Astrocyte (in vitro differentiated cells and primary cell): Measurements from ENCODE around the gene SLC38A10. TPM values are rescaled to one million over a fixed set of nuclear protein-coding genes. Genes with fewer than 3 reads are reported as not detected.

ENCODE experiments used
- DNase-seq: peaks from one replicate; pipeline ENCODE4 v3.0.0-alpha.2; 2010; ENCODE audit warnings: low read depth
- FAIRE-seq: peaks from 2 replicates; lab custom pipeline; 2011; peaks lifted over from hg19 to GRCh38; lab: Jason Lieb, UNC
- H2AFZ ChIP-seq: 2 replicates; pipeline ENCODE4 v1.6.0; 2012; ENCODE audit warnings: low read depth, low read length, inconsistent platforms
- H3K27ac ChIP-seq: 2 replicates; pipeline ENCODE4 v1.5.1; 2011; ENCODE audit warnings: low read depth, low read length, inconsistent platforms
- H3K27me3 ChIP-seq: 2 replicates; pipeline ENCODE4 v1.6.0; 2011; ENCODE audit warnings: low read length, inconsistent platforms; ENCODE audit not compliant: insufficient read depth
- H3K36me3 ChIP-seq: 2 replicates; pipeline ENCODE4 v1.5.1; 2011; ENCODE audit warnings: low read length, inconsistent platforms; ENCODE audit not compliant: insufficient read depth
- H3K4me1 ChIP-seq: 2 replicates; pipeline ENCODE4 v1.5.1; 2011; ENCODE audit warnings: low read length, inconsistent platforms; ENCODE audit not compliant: insufficient read depth
- H3K4me2 ChIP-seq: 2 replicates; pipeline ENCODE4 v1.6.0; 2012; ENCODE audit warnings: low read length, inconsistent platforms
- H3K4me3 ChIP-seq: 2 replicates; pipeline ENCODE4 v1.5.1; 2011; ENCODE audit warnings: low read depth, mild to moderate bottlenecking, low read length, inconsistent platforms; ENCODE audit not compliant: insufficient read depth
- H3K79me2 ChIP-seq: 2 replicates; pipeline ENCODE4 v1.6.0; 2012; ENCODE audit warnings: mild to moderate bottlenecking, low read length, inconsistent platforms; ENCODE audit not compliant: insufficient read depth
- H3K9ac ChIP-seq: 2 replicates; pipeline ENCODE4 v1.6.0; 2012; ENCODE audit warnings: mild to moderate bottlenecking, low read length, inconsistent platforms
- H3K9me3 ChIP-seq: 2 replicates; pipeline ENCODE4 v1.5.1; 2012; ENCODE audit warnings: low read depth, mild to moderate bottlenecking, low read length, inconsistent platforms; ENCODE audit not compliant: insufficient read depth
- H4K20me1 ChIP-seq: 2 replicates; pipeline ENCODE4 v1.6.0; 2012; ENCODE audit warnings: low read length, inconsistent platforms; ENCODE audit not compliant: insufficient read depth
- H3K27ac Mint-ChIP-seq: one replicate; pipeline ENCODE4 v1.8.0; 2021; ENCODE audit warnings: mild to moderate bottlenecking, mixed read lengths; ENCODE audit not compliant: unreplicated experiment
- H3K27me3 Mint-ChIP-seq: one replicate; pipeline ENCODE4 v1.8.0; 2021; ENCODE audit warnings: low read depth, mixed read lengths; ENCODE audit not compliant: unreplicated experiment
- H3K36me3 Mint-ChIP-seq: one replicate; pipeline ENCODE4 v1.8.0; 2021; ENCODE audit warnings: low read depth, mixed read lengths; ENCODE audit not compliant: unreplicated experiment
- H3K4me1 Mint-ChIP-seq: one replicate; pipeline ENCODE4 v1.8.0; 2021; ENCODE audit warnings: low read depth, mixed read lengths; ENCODE audit not compliant: unreplicated experiment
- H3K4me3 Mint-ChIP-seq: one replicate; pipeline ENCODE4 v1.8.0; 2021; ENCODE audit warnings: mild to moderate bottlenecking, moderate library complexity, mixed read lengths; ENCODE audit not compliant: unreplicated experiment
- H3K9me3 Mint-ChIP-seq: one replicate; pipeline ENCODE4 v1.8.0; 2021; ENCODE audit warnings: mild to moderate bottlenecking, mixed read lengths; ENCODE audit not compliant: unreplicated experiment
- CTCF ChIP-seq: IDR thresholded peaks from 2 replicates; pipeline ENCODE4 v1.5.1; 2011; ENCODE audit warnings: low read depth, mild to moderate bottlenecking, inconsistent platforms, low read length, moderate library complexity; ENCODE audit not compliant: insufficient read depth
- EZH2 ChIP-seq: IDR thresholded peaks from 2 replicates; pipeline ENCODE4 v1.6.1; 2012; ENCODE audit warnings: mild to moderate bottlenecking, low read length, inconsistent platforms; ENCODE audit not compliant: insufficient read depth
- total RNA-seq: library from RNA; stranded (reverse); gene quantifications from 2 replicates; pipeline ENCODE4 v1.2.1, GENCODE V29; 2021

Gene SLC38A10
- total RNA-seq, 1 donor from 2014 or later, result 71.4 TPM

- peaks cover 17% of the 10 kb centered on the region for H3K4me1 ChIP-seq
- Mint-ChIP-seq H3K27me3 (peaks cover 5% of the 10 kb centered on the region), H3K9me3 (no peaks in the 10 kb centered on the region), H3K4me1 (no peaks in the 10 kb centered on the region), H3K4me3 (no peak overlapping the region), H3K27ac (no peak overlapping the region), H3K36me3 (peaks cover 8% of the 10 kb centered on the region)
- H3K79me2 ChIP-seq, result peaks cover 12% of the 10 kb centered on the region
- no peak overlapping the region for H2AFZ ChIP-seq
- DNase-seq, result no peak
- H3K9ac ChIP-seq, result no peak overlapping the region
- H3K27ac ChIP-seq, result no peak overlapping the region
- no peak for TF ChIP-seq EZH2
- no peak for TF ChIP-seq CTCF
- H3K36me3 ChIP-seq, result no peaks in the 10 kb centered on the region
- no peak overlapping the region for H3K4me2 ChIP-seq
- no peaks in the 10 kb centered on the region for H3K9me3 ChIP-seq
- H4K20me1 ChIP-seq, result peaks cover 10% of the 10 kb centered on the region
- H3K27me3 ChIP-seq, result no peaks in the 10 kb centered on the region
- no peak for FAIRE-seq
- no peak overlapping the region for H3K4me3 ChIP-seq
Observed at GRCh38 chr17:81219476-81220180, 75.5 kb downstream of the SLC38A10 start.

GRCh38 chr17:81218991-81219390 lies 76.1 kb downstream of the SLC38A10 start:
- H3K36me3 Mint-ChIP-seq, result peaks cover 8% of the 10 kb centered on the region
- no peak for TF ChIP-seq EZH2
- TF ChIP-seq CTCF, result no peak
- no peak for DNase-seq
- Histone ChIP-seq H3K4me1 (peaks cover 17% of the 10 kb centered on the region), H3K79me2 (peaks cover 12% of the 10 kb centered on the region), H2AFZ (no peak overlapping the region), H3K9ac (no peak overlapping the region), H3K9me3 (no peaks in the 10 kb centered on the region), H4K20me1 (peaks cover 10% of the 10 kb centered on the region), H3K27me3 (no peaks in the 10 kb centered on the region), H3K27ac (no peak overlapping the region), H3K4me3 (no peak overlapping the region), H3K36me3 (no peaks in the 10 kb centered on the region), H3K4me2 (no peak overlapping the region)
- peaks cover 4% of the 10 kb centered on the region for H3K27me3 Mint-ChIP-seq
- H3K4me1 Mint-ChIP-seq, result no peaks in the 10 kb centered on the region
- H3K27ac Mint-ChIP-seq, result no peak overlapping the region
- FAIRE-seq, result no peak
- no peak overlapping the region for H3K4me3 Mint-ChIP-seq
- no peaks in the 10 kb centered on the region for H3K9me3 Mint-ChIP-seq

GRCh38 chr17:81218459-81218858 lies 76.6 kb downstream of the SLC38A10 start:
- H3K4me1 Mint-ChIP-seq, result no peaks in the 10 kb centered on the region
- H3K9me3 ChIP-seq, result no peaks in the 10 kb centered on the region
- TF ChIP-seq EZH2 (no peak), CTCF (no peak)

More at GRCh38 chr17:81218459-81218858, 76.6 kb downstream of the SLC38A10 start:
- no peak overlapping the region for H3K9ac ChIP-seq
- H3K36me3 ChIP-seq, result no peaks in the 10 kb centered on the region
- Mint-ChIP-seq H3K27ac (no peak overlapping the region), H3K4me3 (no peak overlapping the region), H3K9me3 (no peaks in the 10 kb centered on the region), H3K27me3 (no peaks in the 10 kb centered on the region), H3K36me3 (peaks cover 8% of the 10 kb centered on the region)
- H3K4me2 ChIP-seq, result no peak overlapping the region
- H3K4me3 ChIP-seq, result no peak overlapping the region
- no peaks in the 10 kb centered on the region for H3K27me3 ChIP-seq
- DNase-seq, result no peak
- FAIRE-seq, result no peak
- H3K79me2 ChIP-seq, result peaks cover 12% of the 10 kb centered on the region
- no peak overlapping the region for H3K27ac ChIP-seq
- H3K4me1 ChIP-seq, result peaks cover 17% of the 10 kb centered on the region
- no peak overlapping the region for H2AFZ ChIP-seq
- H4K20me1 ChIP-seq, result peaks cover 10% of the 10 kb centered on the region
